ENCODE data around the gene YIF1A. TPM values are rescaled to one million over a fixed set of nuclear protein-coding genes. Genes with fewer than 3 reads are reported as not detected.

YIF1A gene
- total and polyA plus RNA-seq, 4 donors = 46.6 to 128 (median 114) TPM

GRCh38 chr11:66293352-66293751, 4.4 kb upstream of the YIF1A start:
- DNase-seq (no peak), ATAC-seq (ENCODE audit: insufficient read depth, low FRiP score) (no peak)
- TF ChIP-seq CTCF (IDR thresholded peaks at IDR 0.05; ENCODE audit: control extremely low read depth, extremely low read depth) = no peak
- H3K27me3 ChIP-seq (ENCODE audit: control insufficient read depth in 3 of 3, insufficient read depth in 3 of 3, low read length in 2 of 3) = peaks cover 0 to 29% (median 25%) of the 10 kb centered on the region in 3 donors
- WGBS, 2 donors = 67 to 92% methylated on average over 4 of the region's 4 CpGs
- H3K9me3 ChIP-seq (ENCODE audit: control insufficient read depth in 4 of 4, insufficient read depth in 3 of 4, low read length in 3 of 4) = no peaks in the 10 kb centered on the region
- H3K9ac ChIP-seq (ENCODE audit: insufficient read depth in 1 of 2, low read length in 2 of 2) = no peak overlapping the region
- H3K36me3 ChIP-seq (ENCODE audit: control insufficient read depth in 4 of 4, insufficient read depth in 4 of 4, low read length in 4 of 4) = no peaks in the 10 kb centered on the region
- no peak overlapping the region for H3K27ac ChIP-seq (ENCODE audit: low read depth in 1 of 2, low read length in 1 of 2)
- H3K4me3 ChIP-seq = no peak overlapping the region
- H3K4me1 ChIP-seq (ENCODE audit: control insufficient read depth in 5 of 5, insufficient read depth in 5 of 5, low read length in 5 of 5) = peaks cover 0 to 14% (median 7%) of the 10 kb centered on the region in 5 donors

- ATAC-seq (ENCODE audit: insufficient read depth, low FRiP score) (no peak), DNase-seq (no peak)
- H3K4me3 ChIP-seq = no peak overlapping the region
- H3K27ac ChIP-seq (ENCODE audit: low read depth in 1 of 2, low read length in 1 of 2) = no peak overlapping the region
- H3K9ac ChIP-seq (ENCODE audit: insufficient read depth in 1 of 2, low read length in 2 of 2) = no peak overlapping the region
- H3K9me3 ChIP-seq (ENCODE audit: control insufficient read depth in 4 of 4, insufficient read depth in 3 of 4, low read length in 3 of 4) = no peaks in the 10 kb centered on the region
- H3K36me3 ChIP-seq (ENCODE audit: control insufficient read depth in 4 of 4, insufficient read depth in 4 of 4, low read length in 4 of 4) = no peaks in the 10 kb centered on the region
- 55 to 60% methylated on average over 17 of the region's 17 CpGs for WGBS, 2 donors
- no peak for TF ChIP-seq CTCF (IDR thresholded peaks at IDR 0.05; ENCODE audit: control extremely low read depth, extremely low read depth)
- peaks cover 0 to 29% (median 25%) of the 10 kb centered on the region in 3 donors for H3K27me3 ChIP-seq (ENCODE audit: control insufficient read depth in 3 of 3, insufficient read depth in 3 of 3, low read length in 2 of 3)
- peaks cover 0 to 19% (median 12%) of the 10 kb centered on the region in 5 donors for H3K4me1 ChIP-seq (ENCODE audit: control insufficient read depth in 5 of 5, insufficient read depth in 5 of 5, low read length in 5 of 5)
Measured at GRCh38 chr11:66292543-66293332, 3.8 kb upstream of the YIF1A start.

- H3K9me3 ChIP-seq (ENCODE audit: control insufficient read depth in 4 of 4, insufficient read depth in 3 of 4, low read length in 3 of 4) = no peaks in the 10 kb centered on the region
- H3K9ac ChIP-seq (ENCODE audit: insufficient read depth in 1 of 2, low read length in 2 of 2) = no peak within 1 kb of the TSS
- H3K27me3 ChIP-seq (ENCODE audit: control insufficient read depth in 3 of 3, insufficient read depth in 3 of 3, low read length in 2 of 3) = peaks cover 0 to 29% (median 25%) of the 10 kb centered on the region in 3 donors
- no peak within 1 kb of the TSS for H3K27ac ChIP-seq (ENCODE audit: low read depth in 1 of 2, low read length in 1 of 2)
- ATAC-seq (ENCODE audit: insufficient read depth, low FRiP score) (no peak), DNase-seq (no peak)
- 2% methylated on average over 66 to 95 of the region's 95 CpGs for WGBS, 2 donors
- H3K4me3 ChIP-seq = peak within 1 kb of the TSS; percentile 27
- no peak for TF ChIP-seq CTCF (IDR thresholded peaks at IDR 0.05; ENCODE audit: control extremely low read depth, extremely low read depth)
- H3K36me3 ChIP-seq (ENCODE audit: control insufficient read depth in 4 of 4, insufficient read depth in 4 of 4, low read length in 4 of 4) = no peaks in the 10 kb centered on the region
- H3K4me1 ChIP-seq (ENCODE audit: control insufficient read depth in 5 of 5, insufficient read depth in 5 of 5, low read length in 5 of 5) = peaks cover 0 to 22% (median 12%) of the 10 kb centered on the region in 5 donors
Measured at GRCh38 chr11:66291706-66292542, 3.0 kb upstream of the YIF1A start, which contains the start of gene TMEM151A. Gene TMEM151A (plus strand): TSS chr11:66291894. CDS start chr11:66292014, 120 bp downstream.

Measured in lung (tissue), 12 donors.